ENCODE measurements around the gene AKNAD1.

- no peak for TF ChIP-seq CTCF (IDR thresholded peaks at IDR 0.05)
- no peak for TF ChIP-seq POLR2A (IDR thresholded peaks at IDR 0.05)
These were observed 65.1 kb downstream of the AKNAD1 start for GRCh38 chr1:108791790-108792189.

Data from uterus (tissue), 2 donors.